OCI-LY1 (cell line): ENCODE data around the gene LRRFIP1.

Experiments
- H2AFZ ChIP-seq: fragments of 200-600 bp; sonication (generic), shearing (Covaris generic); 2 replicates; pipeline ENCODE4 v1.6.0; 2014; ENCODE audit warnings: antibody characterized with exemption, mild to moderate bottlenecking, low read length
- H3F3A ChIP-seq: fragments of 200-600 bp; sonication (generic), shearing (Covaris generic); 2 replicates; pipeline ENCODE4 v1.6.0; 2014; ENCODE audit warnings: mild to moderate bottlenecking, antibody characterized with exemption, low read length, moderate library complexity; ENCODE audit not compliant: insufficient read depth
- H3K27ac ChIP-seq: fragments of 200-600 bp; sonication (generic); 2 replicates; pipeline ENCODE4 v1.5.1; 2014; ENCODE audit warnings: low read length, mixed run types, mild to moderate bottlenecking, low read depth; ENCODE audit not compliant: poor library complexity, severe bottlenecking
- H3K27me3 ChIP-seq: fragments of 200-600 bp; sonication (generic); 2 replicates; pipeline ENCODE4 v1.6.0; 2014; ENCODE audit warnings: antibody characterized with exemption, mild to moderate bottlenecking, low read length, moderate library complexity; ENCODE audit not compliant: insufficient read depth
- H3K36me3 ChIP-seq: fragments of 200-600 bp; sonication (generic); 2 replicates; pipeline ENCODE4 v1.6.1; 2014; ENCODE audit warnings: mild to moderate bottlenecking, antibody characterized with exemption, low read length, moderate library complexity, mixed read lengths; ENCODE audit not compliant: insufficient read depth
- H3K4me1 ChIP-seq: fragments of 200-600 bp; sonication (generic); 2 replicates; pipeline ENCODE4 v1.5.1; 2014; ENCODE audit warnings: mild to moderate bottlenecking, low read length, moderate library complexity; ENCODE audit not compliant: insufficient read depth, severe bottlenecking
- H3K4me2 ChIP-seq: fragments of 200-600 bp; sonication (generic), shearing (Covaris generic); 2 replicates; pipeline ENCODE4 v1.6.1; 2014; ENCODE audit warnings: low read length
- H3K4me3 ChIP-seq: fragments of 200-600 bp; sonication (generic); 2 replicates; pipeline ENCODE4 v1.5.1; 2014; ENCODE audit warnings: low read length, low read depth, mild to moderate bottlenecking, mixed read lengths; ENCODE audit not compliant: poor library complexity, severe bottlenecking
- H3K79me2 ChIP-seq: fragments of 200-600 bp; shearing (Covaris generic); 2 replicates; pipeline ENCODE4 v1.6.1; 2016; ENCODE audit warnings: mixed run types, low read length, mixed read lengths; ENCODE audit not compliant: insufficient read depth
- H3K9ac ChIP-seq: fragments of 200-600 bp; sonication (generic), shearing (Covaris generic); 2 replicates; pipeline ENCODE4 v1.6.1; 2014; ENCODE audit warnings: mild to moderate bottlenecking, low read length, mixed read lengths
- H3K9me2 ChIP-seq: fragments of 200-600 bp; sonication (generic), shearing (Covaris generic); 2 replicates; pipeline ENCODE4 v1.6.1; 2014; ENCODE audit warnings: low read depth, mild to moderate bottlenecking, low read length, mixed read lengths
- H3K9me3 ChIP-seq: fragments of 200-600 bp; shearing (Covaris generic); 2 replicates; pipeline ENCODE4 v1.6.1; 2014; ENCODE audit warnings: low read length, mixed read lengths
- H4K20me1 ChIP-seq: fragments of 200-600 bp; sonication (generic), shearing (Covaris generic); 2 replicates; pipeline ENCODE4 v1.6.0; 2016; ENCODE audit warnings: mild to moderate bottlenecking, low read length; ENCODE audit not compliant: insufficient read depth
- CTCF ChIP-seq: fragments of 200-600 bp; sonication (generic), shearing (Covaris generic); IDR thresholded peaks from 2 replicates; pipeline ENCODE4 v1.5.1; 2017; ENCODE audit warnings: mild to moderate bottlenecking, antibody characterized with exemption, low read length, moderate library complexity, mixed read lengths
- EZH2 ChIP-seq: fragments of 200-600 bp; sonication (generic), shearing (Covaris generic); IDR thresholded peaks from 2 replicates; pipeline ENCODE4 v1.8.0; 2017; ENCODE audit warnings: borderline replicate concordance, mixed run types, mild to moderate bottlenecking, antibody characterized with exemption, low read length, moderate library complexity, mixed read lengths

LRRFIP1 gene

GRCh38 chr2:237722616-237723015 is 95.2 kb downstream of the LRRFIP1 start:
- no peak for TF ChIP-seq EZH2
- no peak for TF ChIP-seq CTCF
- no peaks in the 10 kb centered on the region for H3F3A ChIP-seq
- H3K79me2 ChIP-seq = 0 out of 2 replicates have a peak, but pooled peaks cover under 1% of the 10 kb centered on the region
- no peaks in the 10 kb centered on the region for H3K9me2 ChIP-seq
- H3K9ac ChIP-seq = no peak overlapping the region
- no peak overlapping the region for H3K4me2 ChIP-seq
- no peaks in the 10 kb centered on the region for H3K9me3 ChIP-seq
- no peaks in the 10 kb centered on the region for H3K27me3 ChIP-seq
- H4K20me1 ChIP-seq = peaks cover 2% of the 10 kb centered on the region; the same call in 1 of the 2 replicates
- no peak overlapping the region for H3K4me3 ChIP-seq
- peaks cover 28% of the 10 kb centered on the region; the same call in 1 of the 2 replicates for H3K36me3 ChIP-seq
- no peak overlapping the region for H2AFZ ChIP-seq
- H3K27ac ChIP-seq = no peak overlapping the region
- H3K4me1 ChIP-seq = peaks cover 19% of the 10 kb centered on the region

- no peaks in the 10 kb centered on the region for H3F3A ChIP-seq
- H3K9ac ChIP-seq = no peak overlapping the region
- H3K79me2 ChIP-seq = 0 out of 2 replicates have a peak, but pooled peaks cover 4% of the 10 kb centered on the region
- peaks cover 28% of the 10 kb centered on the region; the same call in 1 of the 2 replicates for H3K36me3 ChIP-seq
- no peak overlapping the region for H2AFZ ChIP-seq
- H3K4me2 ChIP-seq = no peak overlapping the region
- H3K9me2 ChIP-seq = no peaks in the 10 kb centered on the region
- H3K27ac ChIP-seq = no peak overlapping the region
- peaks cover 19% of the 10 kb centered on the region for H3K4me1 ChIP-seq
- H4K20me1 ChIP-seq = peaks cover 2% of the 10 kb centered on the region; the same call in 1 of the 2 replicates
- no peak for TF ChIP-seq EZH2
- TF ChIP-seq CTCF = no peak
- no peak overlapping the region for H3K4me3 ChIP-seq
- no peaks in the 10 kb centered on the region for H3K27me3 ChIP-seq
- no peaks in the 10 kb centered on the region for H3K9me3 ChIP-seq
These were observed 95.6 kb downstream of the LRRFIP1 start for GRCh38 chr2:237723023-237723422.

- 0 out of 2 replicates have a peak, but pooled peaks cover 5% of the 10 kb centered on the region for H3K79me2 ChIP-seq
- no peaks in the 10 kb centered on the region for H3K9me3 ChIP-seq
- peaks cover 19% of the 10 kb centered on the region for H3K4me1 ChIP-seq
- no peak overlapping the region for H3K9ac ChIP-seq
- H3K9me2 ChIP-seq = no peaks in the 10 kb centered on the region
- H3K4me3 ChIP-seq = no peak overlapping the region
- peaks cover 2% of the 10 kb centered on the region; the same call in 1 of the 2 replicates for H4K20me1 ChIP-seq
- H3K27me3 ChIP-seq = no peaks in the 10 kb centered on the region
- no peak overlapping the region for H3K4me2 ChIP-seq
- no peak for TF ChIP-seq CTCF
- no peak for TF ChIP-seq EZH2
- H3F3A ChIP-seq = no peaks in the 10 kb centered on the region
- H2AFZ ChIP-seq = no peak overlapping the region
- no peak overlapping the region for H3K27ac ChIP-seq
- H3K36me3 ChIP-seq = peaks cover 23% of the 10 kb centered on the region; the same call in 1 of the 2 replicates
These were observed 96.2 kb downstream of the LRRFIP1 start for GRCh38 chr2:237723602-237724001.
